Tibial nerve (tissue), 4 donors: ENCODE data around the gene ZDHHC16. TPM values are rescaled to one million over a fixed set of nuclear protein-coding genes. Genes with fewer than 3 reads are reported as not detected.

ENCODE experiments used
- DNase-seq, 2 donors: peaks; one replicate each; pipeline ENCODE4 v3.0.0-alpha.2; 2019; ENCODE audit warnings: low spot score in 2 of 2
- H3K27ac ChIP-seq, 4 donors: fragments of 200-600 bp; sonication (generic) in 3 of 4; one replicate each; pipeline ENCODE4 v1.5.1; 2017 to 2019; ENCODE audit warnings: mild to moderate bottlenecking in 1 of 4
- H3K27me3 ChIP-seq, 2 donors: fragments of 200-600 bp; sonication (generic) in 1 of 2; one replicate each; pipeline versions ENCODE4 v1.5.1 to v1.6.0; 2017 to 2019
- H3K36me3 ChIP-seq, 3 donors: fragments of 200-600 bp; sonication (generic); one replicate each; pipeline ENCODE4 v1.5.1; 2018 to 2019
- H3K4me1 ChIP-seq, 4 donors: fragments of 200-600 bp; sonication (generic) in 3 of 4; one replicate each; pipeline ENCODE4 v1.5.1; 2017 to 2019
- H3K4me3 ChIP-seq, 4 donors: fragments of 200-600 bp; sonication (generic) in 3 of 4; one replicate each; pipeline ENCODE4 v1.5.1; 2017 to 2019; ENCODE audit warnings: mild to moderate bottlenecking in 1 of 4, moderate library complexity in 1 of 4
- H3K9me3 ChIP-seq, 4 donors: fragments of 200-600 bp; sonication (generic) in 3 of 4; one replicate each; pipeline ENCODE4 v1.5.1; 2017 to 2019
- EP300 ChIP-seq, 2 donors: sonication (generic); formaldehyde crosslinking; IDR thresholded peaks; one replicate each; pipeline ENCODE4 v1.6.1; 2017; ENCODE audit warnings: antibody characterized with exemption in 2 of 2, mild to moderate bottlenecking in 1 of 2
- POLR2A ChIP-seq, 2 donors: fragments of 450-650 bp; IDR thresholded peaks; one replicate each; pipeline ENCODE4 v1.6.1; 2017; ENCODE audit warnings: antibody characterized with exemption in 2 of 2, mild to moderate bottlenecking in 2 of 2, moderate library complexity in 2 of 2
- WGBS, 2 donors: methylation state at CpG; one replicate each; pipeline ENCODE4 v1.1.5; 2018; 5-methylcytosine and 5-hydroxymethylcytosine counted together
- total RNA-seq, 4 donors: library from RNA; depleted of rRNA; stranded (reverse); fragments of >200 nt; gene quantifications; one replicate each; pipeline ENCODE4 v1.1.0, GENCODE V29; 2016
- TF ChIP-seq, protein P1 (sequence below), 5 experiments: fragments of 200-600 bp in 3 of 5; fragments of 450-650 bp in 2 of 5; sonication (generic) in 3 of 5; IDR thresholded peaks; one replicate each; pipeline ENCODE4 v1.5.1; 2016 to 2019; ENCODE audit warnings: antibody characterized with exemption in 5 of 5, mild to moderate bottlenecking in 3 of 5, moderate library complexity in 2 of 5

ZDHHC16 gene
- total RNA-seq, 4 donors from 2014 or later = 26.4 to 50.4 (median 36.0) TPM

DNA sequence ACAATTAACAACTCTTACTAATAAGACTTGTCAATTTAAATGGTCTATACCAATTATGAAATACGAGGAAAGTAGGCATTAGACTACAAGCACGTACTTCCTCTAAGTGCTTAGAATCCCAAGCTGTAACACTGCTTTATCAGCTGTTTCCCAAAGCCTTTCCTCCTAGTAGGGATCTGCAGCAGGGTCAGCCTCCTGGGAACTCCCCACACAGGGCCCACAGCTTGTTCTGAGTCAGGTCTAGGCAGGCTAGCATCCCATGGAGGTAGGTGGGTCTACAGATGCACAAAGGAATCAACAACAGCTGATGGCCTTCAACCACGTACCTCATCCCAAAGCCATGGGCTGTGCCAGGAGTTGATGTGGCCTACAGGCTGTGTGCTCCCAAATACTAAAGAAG lies 37.5 kb downstream of the ZDHHC16 start:
- Histone ChIP-seq H3K4me1 (peaks cover 0 to 16% (median 0%) of the 10 kb centered on the region in 4 donors), H3K27ac (no peak overlapping the region), H3K27me3 (no peaks in the 10 kb centered on the region), H3K9me3 (no peaks in the 10 kb centered on the region), H3K36me3 (peaks cover 0 to 65% (median 15%) of the 10 kb centered on the region in 3 donors), H3K4me3 (no peak overlapping the region)
- 56 to 65% methylated on average over 3 of the region's 3 CpGs for WGBS, 2 donors
- DNase-seq = no peak
- TF ChIP-seq, protein P1, sequence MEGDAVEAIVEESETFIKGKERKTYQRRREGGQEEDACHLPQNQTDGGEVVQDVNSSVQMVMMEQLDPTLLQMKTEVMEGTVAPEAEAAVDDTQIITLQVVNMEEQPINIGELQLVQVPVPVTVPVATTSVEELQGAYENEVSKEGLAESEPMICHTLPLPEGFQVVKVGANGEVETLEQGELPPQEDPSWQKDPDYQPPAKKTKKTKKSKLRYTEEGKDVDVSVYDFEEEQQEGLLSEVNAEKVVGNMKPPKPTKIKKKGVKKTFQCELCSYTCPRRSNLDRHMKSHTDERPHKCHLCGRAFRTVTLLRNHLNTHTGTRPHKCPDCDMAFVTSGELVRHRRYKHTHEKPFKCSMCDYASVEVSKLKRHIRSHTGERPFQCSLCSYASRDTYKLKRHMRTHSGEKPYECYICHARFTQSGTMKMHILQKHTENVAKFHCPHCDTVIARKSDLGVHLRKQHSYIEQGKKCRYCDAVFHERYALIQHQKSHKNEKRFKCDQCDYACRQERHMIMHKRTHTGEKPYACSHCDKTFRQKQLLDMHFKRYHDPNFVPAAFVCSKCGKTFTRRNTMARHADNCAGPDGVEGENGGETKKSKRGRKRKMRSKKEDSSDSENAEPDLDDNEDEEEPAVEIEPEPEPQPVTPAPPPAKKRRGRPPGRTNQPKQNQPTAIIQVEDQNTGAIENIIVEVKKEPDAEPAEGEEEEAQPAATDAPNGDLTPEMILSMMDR (IDR thresholded peaks at IDR 0.05) = no peak
- TF ChIP-seq EP300 (IDR thresholded peaks at IDR 0.05) = no peak
- no peak for TF ChIP-seq POLR2A (IDR thresholded peaks at IDR 0.05)

- peaks cover 0 to 18% (median 0%) of the 10 kb centered on the region in 4 donors for H3K4me1 ChIP-seq
- H3K36me3 ChIP-seq = peaks cover 0 to 61% (median 13%) of the 10 kb centered on the region in 3 donors
- DNase-seq = no peak
- WGBS, 2 donors = 60 to 78% methylated on average over 1 of the region's 1 CpG
- no peak overlapping the region for H3K4me3 ChIP-seq
- no peaks in the 10 kb centered on the region for H3K27me3 ChIP-seq
- H3K9me3 ChIP-seq = no peaks in the 10 kb centered on the region
- TF ChIP-seq EP300 (IDR thresholded peaks at IDR 0.05) (no peak), POLR2A (IDR thresholded peaks at IDR 0.05) (no peak)
- TF ChIP-seq, protein P1 (IDR thresholded peaks at IDR 0.05) = no peak
- H3K27ac ChIP-seq = no peak overlapping the region
Measured at GRCh38 chr10:97483921-97484320, 37.9 kb downstream of the ZDHHC16 start.

GRCh38 chr10:97485647-97486281 lies 39.8 kb downstream of the ZDHHC16 start:
- Histone ChIP-seq H3K4me1 (peaks cover 0 to 37% (median 1%) of the 10 kb centered on the region in 4 donors), H3K4me3 (no peak overlapping the region), H3K27ac (no peak overlapping the region), H3K36me3 (peaks cover 0 to 42% (median 3%) of the 10 kb centered on the region in 3 donors), H3K9me3 (no peaks in the 10 kb centered on the region), H3K27me3 (no peaks in the 10 kb centered on the region)
- DNase-seq = no peak
- WGBS, 2 donors = 92 to 95% methylated on average over 4 of the region's 4 CpGs
- TF ChIP-seq, protein P1 (IDR thresholded peaks at IDR 0.05) = no peak
- TF ChIP-seq POLR2A (IDR thresholded peaks at IDR 0.05) (no peak), EP300 (IDR thresholded peaks at IDR 0.05) (no peak)

DNA sequence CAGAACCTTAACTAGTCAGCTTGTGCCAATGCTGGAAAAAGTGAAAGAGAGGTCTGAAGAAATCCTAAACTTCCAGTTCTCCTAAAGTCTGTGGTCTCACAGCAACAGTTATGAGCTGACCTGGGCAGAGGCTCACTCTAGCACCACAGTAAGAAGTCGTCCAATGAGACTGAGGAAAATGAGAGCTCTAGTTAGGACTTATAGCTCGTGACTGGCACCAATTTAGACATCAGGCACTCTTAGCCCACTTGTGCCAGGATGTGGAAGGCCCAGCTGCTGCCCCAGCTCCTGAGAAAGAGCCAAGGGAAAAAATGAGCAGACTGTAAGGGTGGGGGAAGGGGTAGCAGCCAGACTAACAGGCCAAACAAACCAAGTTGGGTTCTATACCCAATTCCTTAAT lies 44.6 kb downstream of the ZDHHC16 start:
- H3K4me3 ChIP-seq = no peak overlapping the region
- no peaks in the 10 kb centered on the region for H3K9me3 ChIP-seq
- TF ChIP-seq POLR2A (IDR thresholded peaks at IDR 0.05) = no peak
- TF ChIP-seq, protein P1 (IDR thresholded peaks at IDR 0.05) = no peak
- peak overlapping the region in 2 of 4 donors; percentile 22 to 39 for H3K27ac ChIP-seq
- peaks cover 0 to 62% (median 18%) of the 10 kb centered on the region in 4 donors for H3K4me1 ChIP-seq
- H3K27me3 ChIP-seq = no peaks in the 10 kb centered on the region
- H3K36me3 ChIP-seq = peaks cover 0 to 9% (median 0%) of the 10 kb centered on the region in 3 donors
- WGBS, 2 donors = 33 to 50% methylated on average over 2 of the region's 2 CpGs
- no peak for DNase-seq

DNA sequence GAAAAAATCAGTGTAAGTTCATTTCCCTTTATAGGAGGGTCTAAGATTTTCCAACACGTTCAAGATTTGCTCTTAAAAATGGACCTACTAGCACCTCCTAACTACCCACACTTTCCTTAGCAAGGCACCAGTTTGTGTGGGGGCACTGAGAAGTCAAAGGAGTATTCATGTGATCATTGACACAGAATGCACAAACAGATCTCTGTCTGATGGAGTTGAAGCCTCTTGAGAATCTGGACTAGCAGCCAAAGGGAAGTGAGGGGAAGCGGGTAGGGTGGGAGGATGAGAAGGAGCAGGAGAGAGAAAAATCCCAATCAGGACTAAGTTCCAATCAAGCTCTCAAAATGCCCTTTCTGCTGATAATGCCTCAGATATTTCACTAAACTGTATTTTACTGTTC lies 48.2 kb downstream of the ZDHHC16 start:
- H3K9me3 ChIP-seq = no peaks in the 10 kb centered on the region
- H3K4me3 ChIP-seq = no peak overlapping the region
- H3K4me1 ChIP-seq = peaks cover 0 to 72% (median 31%) of the 10 kb centered on the region in 4 donors
- peaks cover 0 to 3% (median 0%) of the 10 kb centered on the region in 3 donors for H3K36me3 ChIP-seq
- 15 to 18% methylated on average over 2 of the region's 2 CpGs for WGBS, 2 donors
- TF ChIP-seq, protein P1 (IDR thresholded peaks at IDR 0.05) = no peak
- TF ChIP-seq EP300 (IDR thresholded peaks at IDR 0.05) (peak in 1 of 2 donors; percentile 32), POLR2A (IDR thresholded peaks at IDR 0.05) (no peak)
- H3K27me3 ChIP-seq = no peaks in the 10 kb centered on the region
- H3K27ac ChIP-seq = peak overlapping the region in 2 of 4 donors; percentile 68 to 73
- DNase-seq = no peak
